ENCODE data around the gene THY1.

The THY1 gene

GRCh38 chr11:119369132-119369925, 53.6 kb downstream of the THY1 start:
- ChIA-PET CTCF (interaction anchor here (1.9 to 11.9 kb wide), 4 partner anchors 12 to 31 kb away, joined by 8 to 159 read pairs (median 15); partner anchors contain the start of gene USP2), POLR2A (no interaction called here)
- DNase-seq (ENCODE audit: extremely low spot score): no peak
- TF ChIP-seq CTCF (IDR thresholded peaks at IDR 0.05; ENCODE audit: control extremely low read depth, extremely low read depth, low read depth, missing control alignments): no peak

GRCh38 chr11:119368121-119369034, 54.6 kb downstream of the THY1 start:
- DNase-seq (ENCODE audit: extremely low spot score): no peak
- ChIA-PET POLR2A (interaction anchor here (0.6 kb wide), 1 partner anchor 269 kb away, joined by 3 read pairs; no protein-coding TSS in a partner anchor), CTCF (interaction anchor here (1.1 to 11.9 kb wide), 5 partner anchors 11 to 30 kb away, joined by 3 to 159 read pairs (median 9); partner anchors contain the start of gene USP2)
- TF ChIP-seq CTCF (IDR thresholded peaks at IDR 0.05; ENCODE audit: control extremely low read depth, extremely low read depth, low read depth, missing control alignments): no peak

- ChIA-PET CTCF (interaction anchor here (0.9 to 11.9 kb wide), 6 partner anchors 11 to 45 kb away, joined by 3 to 159 read pairs (median 8); partner anchors contain the start of gene USP2), POLR2A (no interaction called here)
- no peak for DNase-seq (ENCODE audit: extremely low spot score)
- TF ChIP-seq CTCF (IDR thresholded peaks at IDR 0.05; ENCODE audit: control extremely low read depth, extremely low read depth, low read depth, missing control alignments): no peak
Measured at GRCh38 chr11:119367661-119368120, 55.3 kb downstream of the THY1 start.

All from GM10248 (cell line).